ENCODE measurements around the gene CTU2.

CTU2 gene

DNA sequence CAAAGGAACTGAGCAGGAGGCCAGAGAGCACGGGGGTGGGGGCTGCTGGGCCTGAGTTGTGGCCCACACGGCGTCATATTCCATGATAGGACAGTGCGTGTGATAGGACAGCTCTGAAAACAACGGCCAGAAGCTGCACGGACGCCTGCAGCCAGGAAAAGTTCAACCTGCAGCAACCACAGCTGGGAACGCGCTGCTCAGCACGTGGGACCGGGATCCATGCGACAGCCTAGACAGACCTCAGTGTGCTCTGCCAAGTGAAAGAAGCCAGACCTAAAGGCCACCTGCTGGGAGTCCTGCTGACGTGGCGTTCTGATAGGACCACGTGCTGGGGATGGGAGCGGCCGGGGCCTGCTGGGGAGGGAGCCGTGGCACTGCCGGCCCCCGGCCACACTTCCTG is 21.6 kb downstream of the CTU2 start:
- no peak for DNase-seq (ENCODE audit: low read depth in 2 of 3, low spot score in 2 of 3)

- no peak for DNase-seq (ENCODE audit: low read depth in 2 of 3, low spot score in 2 of 3)
These were observed 24.6 kb downstream of the CTU2 start for GRCh38 chr16:88730632-88731607.

DNA sequence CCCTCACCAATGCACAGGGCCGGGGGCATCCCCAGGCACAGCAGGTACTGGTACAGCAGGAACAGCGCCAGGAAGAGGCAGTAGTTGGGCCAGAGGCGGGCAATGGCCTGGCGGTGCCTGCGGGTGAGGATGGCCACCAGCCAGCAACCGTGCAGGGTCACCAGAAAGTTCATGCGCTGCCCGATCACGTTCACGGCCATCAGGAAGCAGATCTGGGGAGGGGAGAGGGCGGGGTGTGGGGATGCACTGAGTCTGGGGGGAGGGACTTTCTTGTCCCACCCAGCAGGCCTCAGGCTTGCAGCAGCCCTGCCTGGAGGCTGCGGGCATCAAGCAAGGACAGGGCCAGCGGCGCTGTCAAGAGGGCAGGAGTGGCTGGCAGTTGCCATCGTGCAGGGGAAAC is 25.4 kb downstream of the CTU2 start:
- no peak for DNase-seq (ENCODE audit: low read depth in 2 of 3, low spot score in 2 of 3)

GRCh38 chr16:88732172-88732960 is 26.1 kb downstream of the CTU2 start:
- DNase-seq (ENCODE audit: low read depth in 2 of 3, low spot score in 2 of 3), result no peak

DNA sequence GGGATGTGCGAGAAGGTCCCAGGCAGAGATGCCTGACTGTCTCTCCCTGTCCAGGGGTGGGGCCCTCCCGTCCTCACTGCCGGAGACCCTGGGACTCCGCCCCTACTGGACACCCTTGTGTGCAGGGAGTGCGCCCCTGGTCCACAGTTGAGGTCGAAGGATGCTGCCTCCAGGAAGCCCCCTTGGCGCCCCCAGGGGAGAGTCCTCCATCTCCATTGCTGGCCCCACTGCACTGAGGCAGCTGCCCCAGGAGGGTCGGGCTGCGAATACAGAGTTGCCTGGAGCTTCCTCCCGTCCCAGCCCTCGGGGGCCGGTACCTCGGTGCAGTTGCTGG is 26.6 kb downstream of the CTU2 start:
- no peak for DNase-seq (ENCODE audit: low read depth in 2 of 3, low spot score in 2 of 3)

DNA sequence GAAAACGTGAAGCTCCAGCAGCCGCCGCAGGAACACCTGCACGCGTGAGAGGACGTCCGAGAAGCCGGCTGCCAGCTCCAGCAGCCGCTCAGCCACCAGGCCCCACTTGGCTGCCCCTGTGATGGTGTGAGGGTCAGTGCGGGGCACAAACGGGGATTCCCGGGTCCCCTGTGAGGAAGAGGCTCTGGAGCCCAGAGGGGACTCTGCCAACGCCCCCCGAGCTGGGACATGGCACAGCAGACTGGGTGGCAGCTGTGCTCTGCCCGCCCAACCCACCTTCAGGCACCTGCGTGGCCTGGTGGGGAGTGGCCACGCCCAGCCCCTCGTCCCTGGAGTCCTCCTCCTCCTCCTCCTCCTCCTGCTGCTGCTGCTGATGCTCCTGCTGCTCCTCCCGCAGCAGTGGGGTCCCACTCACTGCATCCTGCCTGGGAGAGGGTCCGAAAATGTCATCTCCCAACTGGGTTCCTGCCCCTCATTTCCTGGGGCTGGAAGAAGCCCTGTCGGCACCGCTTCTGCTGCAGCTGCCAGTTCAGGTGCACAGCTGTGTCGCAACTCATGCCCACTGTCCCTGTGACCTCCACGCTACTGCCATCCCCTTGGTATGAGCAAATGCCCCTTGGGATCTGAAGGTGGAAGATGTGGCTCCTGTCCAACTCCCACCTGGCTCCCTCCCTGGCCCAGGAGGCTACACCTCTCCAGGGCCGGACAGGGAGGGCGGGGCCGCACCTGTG is 27.5 kb downstream of the CTU2 start:
- DNase-seq (ENCODE audit: low read depth in 2 of 3, low spot score in 2 of 3), result no peak

GRCh38 chr16:88734361-88734728 is 28.0 kb downstream of the CTU2 start:
- no peak for DNase-seq (ENCODE audit: low read depth in 2 of 3, low spot score in 2 of 3)

DNA sequence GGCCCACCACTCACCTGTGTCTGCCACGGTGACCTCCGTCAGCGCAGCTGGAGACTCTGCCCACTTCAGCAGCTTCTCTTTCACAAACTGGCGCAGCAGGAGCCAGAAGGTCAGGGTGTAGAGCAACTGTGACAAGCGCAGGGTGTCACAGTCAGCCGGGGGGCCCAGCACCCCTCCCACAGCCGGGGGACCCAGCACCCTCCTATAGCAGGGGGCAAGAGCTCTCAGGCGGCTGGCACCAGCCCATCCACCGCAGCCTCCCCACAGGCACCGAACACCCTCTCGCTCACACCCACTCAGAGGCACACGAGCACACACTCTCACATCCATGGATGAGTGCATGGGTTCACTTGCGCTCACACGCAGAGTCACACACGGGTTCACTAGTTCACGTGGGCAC is 28.8 kb downstream of the CTU2 start:
- no peak for DNase-seq (ENCODE audit: low read depth in 2 of 3, low spot score in 2 of 3)

DNA sequence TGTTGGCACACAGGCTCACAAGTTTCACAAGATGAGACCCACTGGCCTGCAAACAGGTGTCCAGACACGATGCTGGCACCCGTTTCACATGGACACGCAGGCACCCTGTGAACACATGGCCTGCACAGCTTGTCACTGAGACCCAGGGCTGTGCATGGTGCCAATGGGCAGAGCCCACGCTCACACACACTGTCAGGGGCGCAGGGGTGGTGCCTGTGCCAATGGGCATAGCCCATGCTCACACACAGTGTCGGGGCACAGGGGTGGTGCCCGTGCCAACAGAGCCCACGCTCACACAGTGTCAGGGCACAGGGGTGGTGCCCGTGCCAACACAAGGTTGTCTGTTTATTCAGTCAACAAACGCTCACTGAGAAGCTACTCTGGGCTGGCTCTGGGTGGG is 29.3 kb downstream of the CTU2 start:
- DNase-seq (ENCODE audit: low read depth in 2 of 3, low spot score in 2 of 3), result no peak

DNA sequence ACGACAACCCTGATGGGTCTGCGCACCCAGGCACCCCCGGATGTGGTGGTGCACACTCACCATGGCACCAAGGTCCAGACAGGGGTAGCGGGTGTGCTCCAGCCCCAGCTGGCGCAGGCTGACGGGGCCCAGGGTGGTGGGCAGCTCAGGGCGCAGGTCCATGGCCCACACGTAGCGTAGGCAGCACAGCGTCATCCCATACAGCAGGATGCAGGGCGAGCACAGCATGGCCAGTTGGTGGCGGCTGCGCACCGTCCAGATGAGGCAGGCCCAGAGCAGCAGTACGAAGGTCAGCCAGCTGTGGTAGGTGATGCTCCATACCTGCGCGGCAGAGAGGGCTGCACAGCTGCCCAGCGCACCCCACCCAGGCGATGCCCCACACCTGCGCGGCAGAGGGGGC is 29.8 kb downstream of the CTU2 start:
- DNase-seq (ENCODE audit: low read depth in 2 of 3, low spot score in 2 of 3), result no peak

GRCh38 chr16:88736496-88736895 is 30.2 kb downstream of the CTU2 start:
- DNase-seq (ENCODE audit: low read depth in 2 of 3, low spot score in 2 of 3), result no peak

DNA sequence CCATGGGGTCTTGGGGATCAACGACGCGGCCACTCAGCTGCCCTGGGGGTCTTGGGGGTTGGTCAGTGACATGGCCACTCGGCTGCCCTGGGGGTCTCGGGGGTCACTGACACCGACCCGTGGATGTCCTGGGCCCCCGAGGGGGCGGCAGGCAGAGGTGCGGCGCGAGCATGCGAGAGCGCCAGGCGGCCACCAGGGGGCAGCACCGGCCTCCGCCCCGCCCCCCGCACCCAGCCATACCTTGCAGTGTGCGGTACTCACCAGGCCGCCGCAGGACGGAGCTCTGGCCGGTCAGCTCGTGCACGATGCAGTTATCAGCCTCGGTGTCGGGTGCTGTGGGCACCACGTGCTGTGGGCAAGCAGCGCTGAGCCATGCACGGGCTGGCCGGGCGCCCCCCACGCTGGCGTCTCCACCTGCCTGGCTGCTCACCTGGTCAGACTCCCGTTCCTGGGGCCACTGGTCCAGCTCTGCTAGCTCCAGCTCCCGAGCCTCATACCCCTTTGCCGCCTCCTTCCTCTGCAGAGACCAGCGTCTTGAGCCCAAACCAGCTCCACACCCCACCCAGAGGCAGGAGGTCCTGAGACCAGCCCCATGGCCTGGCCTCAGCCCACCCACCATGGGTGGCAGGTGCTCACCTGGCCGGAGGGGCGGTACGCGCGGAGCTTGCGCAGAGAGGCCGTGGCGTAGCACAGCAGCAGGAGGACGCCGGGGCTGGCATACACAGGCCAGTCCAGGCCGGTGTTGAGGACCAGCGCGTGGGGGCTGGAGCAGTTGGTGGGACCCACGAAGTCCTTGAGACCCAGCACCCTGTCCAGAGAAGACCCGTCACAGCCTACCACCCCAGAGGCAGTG is 31.2 kb downstream of the CTU2 start:
- DNase-seq (ENCODE audit: low read depth in 2 of 3, low spot score in 2 of 3), result peak; percentile 39 to 56 (median 47)

- no peak for DNase-seq (ENCODE audit: low read depth in 2 of 3, low spot score in 2 of 3)
These were observed 32.1 kb downstream of the CTU2 start for GRCh38 chr16:88738151-88739084.

DNA sequence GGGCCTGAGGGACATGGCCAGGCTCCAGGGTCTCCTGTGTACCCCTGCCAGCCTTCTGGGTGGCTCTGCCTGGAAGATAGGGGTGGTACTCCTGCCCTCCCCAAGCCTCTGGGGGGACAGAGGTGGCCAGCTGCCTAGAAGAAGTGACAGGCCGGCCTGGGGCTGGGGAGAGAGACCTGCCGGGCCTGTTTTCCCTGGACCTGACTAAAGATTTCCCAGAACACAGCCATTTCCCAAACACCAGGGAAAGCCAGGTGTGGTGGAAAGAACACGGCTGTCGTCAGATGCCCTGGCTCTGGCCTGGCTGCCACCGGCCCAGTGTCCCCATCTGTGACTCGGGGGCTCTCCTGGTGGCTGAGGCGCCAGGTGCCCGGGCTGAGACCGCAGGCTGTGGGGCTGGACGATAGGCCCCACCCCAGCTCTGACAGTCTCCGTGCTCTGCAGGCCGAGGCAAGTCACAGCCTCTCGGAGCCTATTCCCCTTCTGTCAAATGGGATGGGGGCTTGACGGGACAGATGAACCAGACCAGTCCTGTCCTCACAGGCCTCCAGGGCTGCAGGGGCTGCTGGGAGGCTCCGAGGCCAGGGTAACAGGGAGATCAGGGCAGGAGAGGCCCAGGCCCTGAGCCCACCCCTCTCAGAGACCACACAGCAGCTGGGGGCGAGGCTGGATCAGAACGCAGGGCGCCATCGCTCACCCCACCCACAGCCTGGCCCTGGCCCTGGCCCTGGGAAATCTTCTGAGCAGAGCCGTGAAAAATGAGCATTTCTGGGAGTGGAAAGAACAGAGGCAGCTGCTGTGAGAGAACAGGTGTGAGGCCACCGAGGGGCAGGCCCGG is 33.1 kb downstream of the CTU2 start:
- no peak for DNase-seq (ENCODE audit: low read depth in 2 of 3, low spot score in 2 of 3)

- no peak for DNase-seq (ENCODE audit: low read depth in 2 of 3, low spot score in 2 of 3)
These were observed 33.8 kb downstream of the CTU2 start for GRCh38 chr16:88739977-88740726.

GRCh38 chr16:88740727-88741055 is 34.4 kb downstream of the CTU2 start:
- no peak for DNase-seq (ENCODE audit: low read depth in 2 of 3, low spot score in 2 of 3)

DNA sequence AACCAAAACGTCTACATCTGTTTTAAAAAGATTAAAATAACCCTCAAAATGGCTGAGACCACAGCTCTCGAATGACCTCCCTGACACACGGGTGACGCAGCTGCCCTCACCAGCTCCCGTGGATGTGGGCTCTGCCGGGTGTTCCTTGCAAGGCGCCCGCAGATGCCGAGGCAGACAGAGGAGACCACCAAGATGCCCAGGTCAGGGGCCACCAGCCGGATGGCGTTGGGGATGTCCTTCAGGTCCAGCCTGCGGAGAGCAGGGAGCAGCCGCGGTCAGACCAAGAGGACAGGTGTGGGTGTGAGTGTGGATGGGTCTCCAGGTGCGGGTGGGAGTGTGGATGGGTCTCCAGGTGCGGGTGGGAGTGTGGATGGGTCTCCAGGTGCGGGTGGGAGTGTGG is 35.1 kb downstream of the CTU2 start:
- DNase-seq (ENCODE audit: low read depth in 2 of 3, low spot score in 2 of 3), result no peak

GRCh38 chr16:88742896-88743605 is 36.7 kb downstream of the CTU2 start:
- DNase-seq (ENCODE audit: low read depth in 2 of 3, low spot score in 2 of 3), result no peak

All from activated CD8-positive, alpha-beta memory T cell treated with anti-CD3 and anti-CD28 coated beads for 48 hours (primary cell).